DOHH2 (cell line): Measurements from ENCODE around the gene RAB13.

ENCODE experiments used
- H3F3A ChIP-seq: fragments of 200-600 bp; sonication (generic), shearing (Covaris generic); 2 replicates; pipeline ENCODE4 v1.6.0; 2016; ENCODE audit warnings: antibody characterized with exemption, mild to moderate bottlenecking; ENCODE audit not compliant: control insufficient read depth, insufficient read depth
- H3K27ac ChIP-seq: fragments of 200-600 bp; sonication (generic); 2 replicates; pipeline ENCODE4 v1.5.1; 2014; ENCODE audit warnings: low read depth, mild to moderate bottlenecking, low read length, moderate library complexity
- H3K27me3 ChIP-seq: fragments of 200-600 bp; sonication (generic); 2 replicates; pipeline ENCODE4 v1.6.1; 2014; ENCODE audit warnings: mild to moderate bottlenecking, low read length, mixed read lengths; ENCODE audit not compliant: control insufficient read depth
- H3K36me3 ChIP-seq: fragments of 200-600 bp; sonication (generic); 2 replicates; pipeline ENCODE4 v1.6.1; 2014; ENCODE audit warnings: mild to moderate bottlenecking, low read length, moderate library complexity, mixed read lengths; ENCODE audit not compliant: control insufficient read depth
- H3K4me1 ChIP-seq: fragments of 200-600 bp; sonication (generic); 2 replicates; pipeline ENCODE4 v1.6.1; 2014; ENCODE audit warnings: mild to moderate bottlenecking, low read length, mixed read lengths; ENCODE audit not compliant: control insufficient read depth
- H3K4me2 ChIP-seq: fragments of 200-600 bp; sonication (generic); 2 replicates; pipeline ENCODE4 v1.6.0; 2014; ENCODE audit warnings: mild to moderate bottlenecking, low read length, moderate library complexity
- H3K4me3 ChIP-seq: fragments of 200-600 bp; sonication (generic); 2 replicates; pipeline ENCODE4 v1.5.1; 2014; ENCODE audit warnings: mild to moderate bottlenecking, low read length, mixed read lengths
- H3K79me2 ChIP-seq: fragments of 200-600 bp; sonication (generic); 2 replicates; pipeline ENCODE4 v1.6.1; 2014; ENCODE audit warnings: mild to moderate bottlenecking, low read length, mixed read lengths; ENCODE audit not compliant: control insufficient read depth
- H3K9me2 ChIP-seq: fragments of 200-600 bp; sonication (generic); replicated peaks from 2 replicates; pipeline ENCODE4 v1.6.1; 2014; ENCODE audit warnings: mild to moderate bottlenecking, low read length, mixed read lengths; ENCODE audit not compliant: control insufficient read depth
- H3K9me3 ChIP-seq: fragments of 200-600 bp; sonication (generic); 2 replicates; pipeline ENCODE4 v1.6.1; 2014; ENCODE audit warnings: antibody characterized with exemption, low read length, mixed read lengths; ENCODE audit not compliant: control insufficient read depth, insufficient read depth
- H4K20me1 ChIP-seq: fragments of 200-600 bp; sonication (generic); 2 replicates; pipeline ENCODE4 v1.6.0; 2014; ENCODE audit warnings: low read depth, mild to moderate bottlenecking, antibody characterized with exemption, low read length, moderate library complexity; ENCODE audit not compliant: control insufficient read depth, insufficient read depth
- CTCF ChIP-seq: fragments of 200-600 bp; sonication (generic); IDR thresholded peaks from one replicate; pipeline ENCODE4 v1.5.1; 2014; ENCODE audit warnings: antibody characterized with exemption, mild to moderate bottlenecking, low read depth, low read length; ENCODE audit not compliant: poor library complexity, severe bottlenecking
- EZH2phosphoT487 ChIP-seq: fragments of 200-600 bp; sonication (generic); IDR thresholded peaks from 2 replicates; pipeline ENCODE4 v1.6.1; 2017; ENCODE audit warnings: borderline replicate concordance, mild to moderate bottlenecking, antibody characterized with exemption, low read length, moderate library complexity, mixed read lengths

The RAB13 gene

GRCh38 chr1:153934746-153935145 lies 51.4 kb downstream of the RAB13 start:
- no peaks in the 10 kb centered on the region for H3F3A ChIP-seq

GRCh38 chr1:153933955-153934354 lies 52.2 kb downstream of the RAB13 start:
- peaks cover 12% of the 10 kb centered on the region for H3K4me1 ChIP-seq
- H3K9me3 ChIP-seq = no peaks in the 10 kb centered on the region
- H3K27me3 ChIP-seq = no peaks in the 10 kb centered on the region
- H3K79me2 ChIP-seq = no peaks in the 10 kb centered on the region
- no peaks in the 10 kb centered on the region for H3F3A ChIP-seq
- H3K4me2 ChIP-seq = no peak overlapping the region
- no peaks in the 10 kb centered on the region for H4K20me1 ChIP-seq
- H3K27ac ChIP-seq = no peak overlapping the region
- H3K4me3 ChIP-seq = no peak overlapping the region
- TF ChIP-seq EZH2phosphoT487 (no peak), CTCF (no peak)
- no peaks in the 10 kb centered on the region for H3K9me2 ChIP-seq
- H3K36me3 ChIP-seq = peaks cover 83% of the 10 kb centered on the region

More at GRCh38 chr1:153934746-153935145, 51.4 kb downstream of the RAB13 start:
- H3K79me2 ChIP-seq = no peaks in the 10 kb centered on the region
- no peaks in the 10 kb centered on the region for H3K9me2 ChIP-seq
- no peaks in the 10 kb centered on the region for H3K9me3 ChIP-seq
- H3K27me3 ChIP-seq = no peaks in the 10 kb centered on the region
- H3K27ac ChIP-seq = no peak overlapping the region
- no peak overlapping the region for H3K4me3 ChIP-seq
- H3K4me2 ChIP-seq = no peak overlapping the region
- no peak for TF ChIP-seq CTCF
- no peak for TF ChIP-seq EZH2phosphoT487
- H3K4me1 ChIP-seq = peaks cover 4% of the 10 kb centered on the region
- no peaks in the 10 kb centered on the region for H4K20me1 ChIP-seq
- H3K36me3 ChIP-seq = peaks cover 83% of the 10 kb centered on the region

GRCh38 chr1:153933430-153933829 lies 52.7 kb downstream of the RAB13 start:
- no peaks in the 10 kb centered on the region for H3K9me2 ChIP-seq
- H3K4me3 ChIP-seq = no peak overlapping the region
- no peaks in the 10 kb centered on the region for H4K20me1 ChIP-seq
- peaks cover 83% of the 10 kb centered on the region for H3K36me3 ChIP-seq
- H3F3A ChIP-seq = peaks cover 3% of the 10 kb centered on the region
- H3K9me3 ChIP-seq = no peaks in the 10 kb centered on the region
- TF ChIP-seq CTCF (no peak), EZH2phosphoT487 (no peak)
- no peak overlapping the region for H3K4me2 ChIP-seq
- no peaks in the 10 kb centered on the region for H3K27me3 ChIP-seq
- no peaks in the 10 kb centered on the region for H3K79me2 ChIP-seq
- peaks cover 18% of the 10 kb centered on the region for H3K4me1 ChIP-seq
- H3K27ac ChIP-seq = no peak overlapping the region
